22Rv1 (cell line): ENCODE data around the gene ZBTB5.

ENCODE experiments used
- H3K27ac ChIP-seq: fragments of 450-650 bp; 2 replicates; pipeline ENCODE4 v1.5.1; 2017
- CTCF ChIP-seq: fragments of 450-650 bp; IDR thresholded peaks from 2 replicates; pipeline ENCODE4 v1.5.1; 2017; ENCODE audit warnings: mild to moderate bottlenecking
- ZFX ChIP-seq: fragments of 450-650 bp; IDR thresholded peaks from 2 replicates; pipeline ENCODE4 v1.6.1; 2017; ENCODE audit warnings: antibody characterized with exemption, borderline replicate concordance

The ZBTB5 gene

GRCh38 chr9:37445832-37446231 is 19.4 kb downstream of the ZBTB5 start:
- no peak for TF ChIP-seq ZFX
- no peak for TF ChIP-seq CTCF
- peak overlapping the region; percentile 79 for H3K27ac ChIP-seq

DNA sequence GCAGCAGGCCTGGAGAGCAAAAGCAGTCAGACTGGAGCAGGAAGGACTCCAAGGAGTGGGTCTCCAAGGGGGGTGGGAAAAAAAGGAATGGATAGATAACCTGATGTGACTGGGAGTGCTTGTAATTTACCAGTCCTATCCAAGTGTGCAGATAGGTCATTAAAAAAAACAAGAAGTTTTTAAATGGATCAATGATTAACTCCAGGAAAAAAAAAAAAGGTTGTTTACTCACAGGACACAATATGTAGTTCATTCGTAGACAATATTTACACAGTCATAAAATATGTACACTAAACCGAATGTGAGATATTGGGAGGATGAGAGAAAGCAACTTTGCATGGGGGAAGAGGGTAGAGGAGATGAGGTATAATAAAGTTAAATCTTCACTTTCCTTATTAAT is 20.4 kb downstream of the ZBTB5 start:
- H3K27ac ChIP-seq = peak overlapping the region; percentile 79
- TF ChIP-seq CTCF (no peak), ZFX (no peak)

DNA sequence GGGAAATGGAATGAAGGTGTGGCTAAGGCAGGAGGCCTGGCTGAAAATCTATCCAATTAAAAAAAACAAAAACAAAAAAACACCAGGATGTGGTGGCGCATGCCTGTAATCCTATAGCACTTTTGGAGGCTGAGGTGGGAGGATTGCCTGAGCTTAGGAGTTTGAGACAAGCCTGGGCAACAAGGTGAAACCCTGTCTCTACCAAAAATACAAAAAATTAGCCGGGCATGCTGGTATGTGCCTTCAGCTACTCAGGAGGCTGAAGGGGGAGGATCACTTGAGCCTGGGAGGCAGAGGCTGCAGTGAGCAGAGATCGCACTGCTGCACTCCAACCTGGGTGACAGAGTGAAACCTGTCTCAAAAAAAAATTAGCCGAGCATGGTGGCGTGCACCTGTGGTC is 21.7 kb downstream of the ZBTB5 start:
- peak overlapping the region; percentile 79 for H3K27ac ChIP-seq
- no peak for TF ChIP-seq ZFX
- no peak for TF ChIP-seq CTCF

DNA sequence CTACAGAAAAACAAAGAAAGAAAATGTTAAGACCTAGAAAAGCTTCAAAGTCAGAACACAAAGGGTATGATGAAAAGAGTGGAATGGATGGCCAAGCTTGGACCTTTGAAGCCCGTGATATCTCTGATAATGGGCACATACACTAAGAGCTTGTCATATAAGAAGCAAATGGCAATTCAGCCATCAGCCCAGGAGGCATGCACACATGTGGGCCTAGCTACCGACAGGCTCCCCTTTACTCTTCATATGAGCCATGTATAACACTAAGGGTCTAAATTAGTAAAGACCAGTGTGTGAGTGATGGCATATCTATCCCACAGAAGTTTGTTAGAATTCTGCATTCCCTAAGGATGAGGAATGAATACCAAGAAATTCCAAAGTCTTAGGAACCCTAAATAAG is 22.7 kb downstream of the ZBTB5 start:
- no peak for TF ChIP-seq CTCF
- TF ChIP-seq ZFX = no peak
- no peak overlapping the region for H3K27ac ChIP-seq

- no peak overlapping the region for H3K27ac ChIP-seq
- TF ChIP-seq ZFX = no peak
Measured at GRCh38 chr9:37441776-37442370, 23.4 kb downstream of the ZBTB5 start.

DNA sequence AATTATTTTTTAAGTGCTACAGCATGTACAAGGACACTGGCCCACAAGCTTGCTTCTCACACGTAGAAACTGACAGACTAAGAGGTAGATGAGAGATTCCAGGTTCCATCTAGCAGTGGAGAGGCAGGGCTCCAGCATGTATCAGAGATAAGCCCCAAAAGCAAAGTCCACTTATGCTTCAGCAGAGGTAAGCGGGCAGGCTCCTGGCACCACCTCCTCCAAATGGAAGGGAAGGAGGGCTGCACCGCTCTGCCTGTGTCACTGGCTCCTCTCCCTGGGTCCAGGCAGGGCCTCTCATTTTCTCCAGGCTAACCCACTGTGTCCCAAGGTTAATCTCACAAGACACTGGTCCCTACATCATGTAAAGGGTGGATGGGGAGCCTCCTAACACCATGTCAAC is 26.9 kb downstream of the ZBTB5 start:
- 0 out of 2 replicates have a peak overlapping the region, but pooled peaks have one; percentile 12 for H3K27ac ChIP-seq
- TF ChIP-seq CTCF (no peak), ZFX (no peak)

GRCh38 chr9:37437621-37438020 is 27.6 kb downstream of the ZBTB5 start:
- H3K27ac ChIP-seq = peak overlapping the region; percentile 12; the same call in 1 of the 2 replicates
- TF ChIP-seq CTCF (no peak), ZFX (no peak)

- no peak for TF ChIP-seq CTCF
- no peak for TF ChIP-seq ZFX
Measured at GRCh38 chr9:37437010-37437409, 28.2 kb downstream of the ZBTB5 start.

More at GRCh38 chr9:37437010-37437409, 28.2 kb downstream of the ZBTB5 start:
- no peak overlapping the region for H3K27ac ChIP-seq
